SH-SY5Y (cell line): ENCODE data around the gene PATJ.

Source experiments
- GATA2 ChIP-seq: IDR thresholded peaks from 2 replicates; pipeline ENCODE4 v1.6.1; 2011; ENCODE audit warnings: mild to moderate bottlenecking, low read depth, low read length
- GATA3 ChIP-seq: IDR thresholded peaks from 2 replicates; pipeline ENCODE4 v1.6.1; 2011; ENCODE audit warnings: low read depth, mild to moderate bottlenecking, low read length, moderate library complexity

The PATJ gene

DNA sequence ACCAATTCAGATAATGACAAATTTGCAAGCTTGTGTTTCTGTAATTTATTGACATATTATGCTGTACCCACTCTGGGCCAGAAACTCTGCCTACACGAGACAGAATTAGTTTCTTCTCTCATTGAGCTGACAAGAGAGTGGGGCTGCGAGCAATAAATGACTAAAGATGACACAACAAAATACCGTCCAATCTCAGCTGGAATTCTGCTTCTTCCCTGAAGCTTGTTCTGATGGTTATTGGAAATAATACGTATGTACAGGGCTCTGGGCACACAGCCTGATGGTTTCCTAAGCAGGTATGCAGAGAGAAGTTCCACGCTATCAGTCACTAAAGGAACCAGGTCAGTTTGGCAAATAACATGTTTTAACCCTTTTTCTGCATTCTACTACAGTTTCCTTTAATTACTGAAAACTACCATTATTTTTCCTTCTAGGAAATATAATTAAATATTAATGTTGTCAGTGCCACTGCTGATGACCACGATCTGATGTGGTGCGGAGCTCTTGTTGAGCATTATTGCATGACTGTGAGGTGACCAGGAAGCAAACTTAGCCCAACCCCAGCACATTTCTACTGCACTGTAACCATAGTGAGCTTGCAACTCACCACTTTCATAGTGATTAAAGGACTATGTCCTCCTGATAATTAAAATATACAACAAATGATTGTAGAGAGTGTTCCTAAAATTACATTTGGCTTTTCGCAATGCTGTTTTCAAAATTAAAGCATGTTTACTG is 231.0 kb downstream of the PATJ start:
- no peak for TF ChIP-seq GATA2

DNA sequence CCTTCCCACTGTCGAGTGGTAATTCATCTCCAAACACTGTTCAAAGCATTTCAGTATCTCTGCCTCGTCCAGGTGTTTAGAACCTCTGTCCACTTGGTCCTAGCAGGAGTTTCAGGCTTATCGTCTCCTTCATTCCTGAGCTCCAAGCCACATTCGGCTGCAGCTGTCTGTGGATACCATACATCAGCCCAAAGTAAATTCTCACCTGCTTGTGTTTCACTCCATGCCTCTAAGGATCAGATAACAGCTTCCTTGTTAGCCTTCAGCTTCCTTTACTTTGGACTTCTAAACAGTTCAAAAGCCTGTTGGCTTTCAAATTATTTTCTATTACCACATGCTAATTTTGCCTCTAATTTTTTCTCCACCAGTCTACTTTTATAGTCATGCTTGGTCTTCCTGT is 233.4 kb downstream of the PATJ start:
- TF ChIP-seq GATA3 (no peak), GATA2 (no peak)

DNA sequence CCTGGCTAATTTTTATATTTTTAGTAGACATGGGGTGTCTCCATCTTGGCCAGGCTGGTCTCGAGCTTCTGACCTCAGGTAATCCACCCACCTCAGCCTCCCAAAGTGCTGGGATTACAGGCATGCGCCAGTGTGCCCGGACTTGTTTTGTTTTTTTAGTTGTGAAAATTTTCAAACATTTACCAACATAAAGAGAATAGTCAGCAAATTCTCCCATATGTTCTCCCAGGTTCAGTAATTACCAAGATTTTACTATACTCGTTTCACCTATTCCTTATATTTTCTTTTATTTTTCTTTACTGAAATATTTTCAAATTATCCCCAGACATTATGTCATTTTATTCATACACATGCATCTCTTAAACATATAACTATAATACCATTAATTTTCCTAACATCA is 234.3 kb downstream of the PATJ start:
- TF ChIP-seq GATA3 (no peak), GATA2 (no peak)

DNA sequence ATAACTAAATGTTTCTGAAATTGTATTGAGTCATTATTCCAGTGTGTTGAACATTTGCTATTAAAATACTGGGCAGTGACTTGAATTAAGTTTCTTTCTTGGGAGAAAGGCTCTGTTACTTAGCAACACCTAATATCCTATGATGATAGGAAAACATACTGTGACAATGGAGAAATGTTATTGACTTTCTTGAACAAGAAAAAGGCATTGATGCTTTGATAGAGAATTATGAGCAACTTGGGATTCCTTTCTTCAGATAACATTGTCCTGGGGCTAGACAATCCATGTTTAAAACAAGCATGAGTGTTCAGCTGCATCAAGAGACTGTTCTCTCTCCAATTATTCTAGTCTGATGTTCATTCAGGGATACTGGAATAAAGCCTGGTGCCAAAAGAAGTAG is 236.5 kb downstream of the PATJ start:
- TF ChIP-seq GATA2, result no peak
- TF ChIP-seq GATA3, result no peak

DNA sequence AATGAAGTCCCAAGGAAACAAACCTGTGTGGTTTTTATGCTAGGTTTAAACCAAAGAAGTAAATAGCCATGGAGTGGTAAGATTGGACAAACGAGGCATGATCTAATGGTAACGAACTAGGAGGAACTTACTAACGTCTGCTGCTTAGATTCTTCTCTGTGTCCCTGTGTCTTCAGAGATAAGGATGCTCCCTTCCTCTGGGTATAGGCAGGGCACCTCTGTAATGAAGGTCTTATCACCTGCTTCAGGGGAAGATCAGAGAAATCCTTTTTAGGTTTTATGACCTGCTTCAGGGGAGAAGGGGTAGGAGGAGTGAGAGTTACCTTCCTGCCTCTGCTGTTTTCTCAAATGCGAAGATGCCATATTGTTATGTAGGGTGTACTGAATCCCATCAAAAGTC is 237.4 kb downstream of the PATJ start:
- TF ChIP-seq GATA3 (no peak), GATA2 (no peak)

DNA sequence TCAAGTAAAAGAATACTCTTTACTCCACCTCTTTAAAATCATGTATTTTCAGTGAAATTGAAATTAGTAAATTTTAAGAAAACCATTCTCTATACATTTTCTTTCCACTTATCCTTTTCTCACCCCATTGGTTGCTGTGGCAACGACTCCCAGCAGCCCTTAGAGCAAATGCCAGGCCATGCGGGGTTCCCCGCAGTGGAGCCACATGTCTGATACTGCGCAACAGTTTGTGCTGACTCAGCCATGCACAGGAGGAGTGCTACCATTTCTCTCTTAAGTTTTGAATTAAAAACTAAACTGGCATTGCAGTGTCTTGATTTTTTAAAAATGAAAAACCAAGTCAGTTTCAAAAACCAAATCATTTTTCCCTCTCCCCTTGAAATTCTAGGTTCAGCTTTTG is 238.3 kb downstream of the PATJ start:
- TF ChIP-seq GATA3, result no peak
- no peak for TF ChIP-seq GATA2

DNA sequence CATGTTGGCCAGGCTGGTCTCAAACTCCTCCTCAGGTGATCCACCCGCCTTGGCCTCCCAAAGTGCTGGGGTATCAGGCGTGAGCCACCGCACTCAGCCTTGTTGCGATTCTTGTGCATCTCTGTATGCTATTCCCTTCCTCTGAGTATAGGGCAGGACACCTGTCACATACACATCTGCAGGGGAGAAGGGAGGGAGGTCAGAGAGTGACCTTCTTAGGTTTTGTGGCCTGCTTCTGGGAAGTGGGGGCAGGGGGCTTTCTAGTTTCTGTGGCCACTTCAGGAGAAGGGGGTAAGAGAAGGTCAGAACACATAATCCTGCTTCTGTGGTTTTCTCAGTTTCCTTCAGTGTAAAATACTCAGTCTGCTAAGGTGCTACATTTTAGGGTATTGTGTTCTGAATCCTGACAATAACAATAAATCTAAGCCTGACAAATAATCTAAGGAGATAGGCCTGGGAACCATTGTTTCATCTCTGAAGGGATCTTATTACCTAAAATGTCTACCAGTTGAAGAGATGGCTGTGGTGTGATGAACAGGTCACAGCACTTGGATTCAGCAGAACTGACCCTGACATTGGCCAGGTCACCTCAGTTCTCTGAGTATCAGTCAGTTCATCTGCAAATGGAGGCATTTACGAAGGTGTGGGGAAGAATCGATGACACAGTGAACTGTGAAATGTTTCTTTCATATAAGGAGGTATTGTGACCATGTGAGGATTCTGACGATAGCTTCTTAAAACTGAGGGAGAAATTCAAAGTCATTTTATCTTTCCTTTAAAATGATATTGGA is 239.8 kb downstream of the PATJ start:
- TF ChIP-seq GATA3 (no peak), GATA2 (no peak)

DNA sequence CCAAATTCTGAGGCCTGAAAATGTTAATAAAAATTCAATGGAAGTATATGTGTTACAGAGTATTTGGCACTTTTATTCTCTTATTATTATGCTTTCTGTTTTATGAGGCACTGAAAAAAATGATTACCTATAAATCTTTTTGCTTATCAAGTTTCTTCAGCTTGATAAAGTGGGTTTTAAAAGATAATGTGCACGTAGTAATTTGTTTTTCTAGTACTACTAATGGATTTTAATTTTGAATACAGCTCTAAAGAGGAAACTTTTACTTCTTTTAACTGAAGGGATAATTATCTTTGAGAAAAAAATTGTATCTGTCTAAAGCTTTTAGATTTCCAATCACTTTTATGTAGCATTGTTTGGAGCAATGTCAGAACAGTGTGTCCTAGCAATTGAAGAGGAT is 241.0 kb downstream of the PATJ start:
- no peak for TF ChIP-seq GATA3
- TF ChIP-seq GATA2, result no peak

DNA sequence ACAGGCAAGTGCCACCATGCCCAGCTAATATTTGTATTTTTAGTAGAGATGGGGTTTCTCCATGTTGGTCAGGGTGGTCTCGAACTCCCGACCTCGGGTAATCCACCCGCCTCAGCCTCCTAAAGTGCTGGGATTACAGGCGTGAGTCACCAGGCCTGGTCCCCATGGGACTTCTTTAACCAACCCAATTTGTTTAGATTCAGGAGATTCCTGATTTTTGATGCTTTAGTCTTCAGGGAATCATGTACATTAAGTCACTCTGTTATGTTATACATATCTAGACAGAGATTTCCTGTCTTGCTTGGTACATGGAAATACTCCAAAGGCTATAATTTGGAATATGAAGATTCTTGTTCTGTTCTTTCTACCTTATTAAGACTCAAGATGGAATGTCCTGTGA is 250.0 kb downstream of the PATJ start:
- TF ChIP-seq GATA3 (no peak), GATA2 (no peak)

DNA sequence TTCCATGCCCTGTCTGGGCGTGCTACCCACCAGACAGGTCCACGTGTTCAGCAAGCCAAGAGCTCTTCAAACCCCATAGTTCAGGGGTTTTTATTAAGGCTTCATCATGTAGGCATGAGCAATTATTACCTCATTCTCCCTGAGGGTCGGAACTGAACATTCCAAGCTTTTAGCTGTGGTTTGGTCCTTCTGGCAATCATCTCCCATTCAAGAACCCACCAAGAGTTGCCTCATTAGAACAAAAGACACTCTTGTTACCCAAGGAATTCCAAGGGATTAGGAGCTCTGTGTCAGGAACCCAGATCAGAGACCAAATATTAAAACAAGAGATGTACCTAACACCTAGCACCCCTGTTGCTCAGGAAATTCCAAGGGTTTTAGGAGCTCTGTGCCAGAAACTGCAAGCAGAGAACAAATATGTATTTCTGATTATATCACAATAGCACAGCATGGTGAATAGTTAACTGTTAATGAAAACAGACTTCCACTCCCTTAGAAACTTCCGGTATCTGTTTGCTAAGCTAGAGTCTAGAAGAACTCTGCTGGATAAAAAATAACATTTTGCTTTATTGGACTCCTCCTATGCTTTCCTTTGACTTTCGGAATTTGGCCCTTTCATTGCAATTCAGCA is 251.2 kb downstream of the PATJ start:
- TF ChIP-seq GATA3, result no peak

DNA sequence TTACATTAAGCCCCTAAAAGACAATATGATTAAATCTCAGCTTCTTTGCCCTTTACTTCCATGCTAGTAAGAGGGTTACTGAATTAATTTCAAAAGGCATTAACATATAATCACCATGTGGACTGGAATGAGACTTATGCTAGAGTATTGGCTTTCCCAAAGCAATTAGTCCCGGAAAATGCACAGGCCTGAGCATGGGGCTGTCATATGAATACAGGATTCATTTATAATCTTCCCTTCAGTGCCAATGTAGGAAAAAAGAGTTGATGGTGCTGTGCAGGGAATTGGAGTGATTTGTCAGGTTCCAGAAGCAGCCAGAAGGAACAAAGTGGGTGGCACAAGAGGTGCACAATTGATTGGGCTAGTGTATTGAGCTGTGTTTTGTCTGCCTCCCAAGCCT is 253.4 kb downstream of the PATJ start:
- TF ChIP-seq GATA2, result no peak
- TF ChIP-seq GATA3, result no peak

DNA sequence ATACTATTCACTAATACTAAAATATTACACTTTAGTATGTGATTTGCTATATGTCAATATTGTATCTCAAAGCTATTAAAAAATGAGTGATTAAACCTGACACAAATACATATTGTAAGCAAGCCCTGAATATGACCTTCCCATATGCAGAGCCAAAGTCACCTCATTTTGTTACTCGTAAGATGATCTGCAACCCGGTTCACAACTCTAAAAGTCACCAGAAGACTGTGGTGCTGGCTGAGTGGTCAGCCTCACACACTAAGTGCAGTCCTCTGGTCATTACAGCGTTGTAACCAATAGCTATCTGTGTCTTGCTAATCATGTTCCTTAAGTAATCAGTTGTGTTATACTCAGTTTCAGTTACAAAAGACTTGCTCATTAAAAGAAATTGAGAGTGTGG is 254.8 kb downstream of the PATJ start:
- no peak for TF ChIP-seq GATA3
- TF ChIP-seq GATA2, result no peak

DNA sequence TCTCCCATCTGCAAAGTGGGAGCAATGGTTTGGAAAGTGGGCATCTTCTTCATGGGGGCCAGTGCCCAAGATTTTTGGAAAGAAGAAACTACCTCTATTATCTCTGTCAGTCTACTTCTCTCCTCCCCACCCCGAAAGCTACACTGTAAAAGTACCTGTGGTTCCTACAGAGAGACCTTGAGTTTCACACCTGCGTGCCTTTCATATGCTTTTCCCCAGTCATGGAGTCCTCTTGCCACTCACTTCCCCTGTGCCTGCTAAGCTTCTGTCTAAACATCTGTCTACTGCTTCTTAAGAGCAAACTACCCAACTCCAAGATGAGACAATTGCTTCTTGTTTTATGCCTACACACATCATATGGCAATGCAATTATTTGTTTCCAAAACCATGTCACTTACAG is 261.5 kb downstream of the PATJ start:
- TF ChIP-seq GATA3 (no peak), GATA2 (no peak)

DNA sequence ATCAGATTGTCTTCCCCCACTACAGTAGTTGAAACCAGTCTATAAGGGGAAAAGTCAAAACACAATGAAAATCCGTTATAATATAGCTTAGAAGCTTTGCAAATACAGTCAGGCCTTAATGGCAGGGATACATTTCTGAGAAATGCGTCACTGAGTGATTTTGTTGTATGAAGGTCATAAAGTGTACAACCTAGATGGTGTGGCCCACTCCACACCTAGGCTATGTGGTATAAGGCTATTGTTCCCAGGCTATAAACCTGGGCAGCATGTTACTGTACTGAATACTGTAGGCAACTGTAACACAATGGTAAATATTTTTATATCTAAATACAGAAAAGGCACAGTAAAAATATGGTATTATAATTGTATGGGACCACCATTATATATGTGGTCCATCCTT is 264.4 kb downstream of the PATJ start:
- TF ChIP-seq GATA2 (no peak), GATA3 (no peak)

DNA sequence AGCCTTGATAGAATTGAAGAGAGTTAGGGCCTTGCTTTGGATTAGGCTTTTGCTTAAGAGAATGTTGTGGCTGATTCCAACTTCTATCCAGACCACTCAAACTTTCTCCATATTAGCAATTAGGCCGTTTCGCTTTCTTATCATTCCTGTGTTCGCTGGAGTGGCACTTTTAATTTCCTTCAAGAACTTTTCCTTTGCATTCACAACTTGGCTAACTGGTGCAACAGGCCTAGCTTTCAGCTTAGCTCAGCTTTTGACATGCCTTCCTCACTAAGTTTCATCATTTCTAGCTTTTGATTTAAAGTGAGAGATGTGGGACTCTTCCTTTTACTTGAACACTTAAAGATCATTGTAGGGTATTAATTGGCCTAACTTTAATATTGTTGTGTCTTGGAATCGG is 268.7 kb downstream of the PATJ start:
- TF ChIP-seq GATA2 (no peak), GATA3 (no peak)
